Ishikawa (cell line): Measurements from ENCODE around the gene PLXNA3.

Experiments
- CEBPB ChIP-seq: IDR thresholded peaks from 2 replicates; pipeline ENCODE4 v1.6.1; 2012
- CREB1 ChIP-seq: IDR thresholded peaks from 2 replicates; pipeline ENCODE4 v1.6.1; 2012; ENCODE audit warnings: low read depth
- EGR1 ChIP-seq: IDR thresholded peaks from 2 replicates; pipeline ENCODE4 v1.6.1; 2012
- EP300 ChIP-seq: IDR thresholded peaks from 2 replicates; pipeline ENCODE4 v1.6.1; 2012; ENCODE audit warnings: borderline replicate concordance
- FOXM1 ChIP-seq: IDR thresholded peaks from 2 replicates; pipeline ENCODE4 v1.6.1; 2012; ENCODE audit warnings: low read depth, borderline replicate concordance
- MAX ChIP-seq: IDR thresholded peaks from 2 replicates; pipeline ENCODE4 v1.6.1; 2012
- NFIC ChIP-seq: IDR thresholded peaks from 2 replicates; pipeline ENCODE4 v1.6.1; 2012
- RAD21 ChIP-seq: IDR thresholded peaks from 2 replicates; pipeline ENCODE4 v1.6.1; 2012; ENCODE audit warnings: low read depth
- REST ChIP-seq: IDR thresholded peaks from 2 replicates; pipeline ENCODE4 v1.6.1; 2012; ENCODE audit warnings: low read depth, mild to moderate bottlenecking
- TAF1 ChIP-seq: IDR thresholded peaks from 2 replicates; pipeline ENCODE4 v1.6.1; 2012; ENCODE audit warnings: low read depth, mild to moderate bottlenecking
- TCF12 ChIP-seq: IDR thresholded peaks from 2 replicates; pipeline ENCODE4 v1.6.1; 2012; ENCODE audit warnings: low read depth
- TEAD4 ChIP-seq: IDR thresholded peaks from 2 replicates; pipeline ENCODE4 v1.6.1; 2012
- USF1 ChIP-seq: IDR thresholded peaks from 2 replicates; pipeline ENCODE4 v1.6.1; 2012
- YY1 ChIP-seq: IDR thresholded peaks from 2 replicates; pipeline ENCODE4 v1.6.1; 2012; ENCODE audit warnings: low read depth
- ZBTB7A ChIP-seq: IDR thresholded peaks from 2 replicates; pipeline ENCODE4 v1.6.1; 2012; ENCODE audit warnings: low read depth

PLXNA3 gene

GRCh38 chrX:154507673-154508383, 49.7 kb downstream of the PLXNA3 start:
- TF ChIP-seq MAX (no peak), FOXM1 (no peak), EGR1 (no peak), TCF12 (no peak), YY1 (no peak), NFIC (no peak), EP300 (no peak), CEBPB (no peak), USF1 (no peak), ZBTB7A (no peak), TEAD4 (no peak), REST (no peak)

GRCh38 chrX:154508384-154508745, 50.3 kb downstream of the PLXNA3 start:
- TF ChIP-seq YY1 (no peak), RAD21 (no peak), CEBPB (no peak), MAX (no peak), EP300 (no peak), CREB1 (no peak), NFIC (no peak), USF1 (no peak), TAF1 (no peak), REST (no peak), ZBTB7A (no peak), FOXM1 (no peak), EGR1 (no peak), TEAD4 (no peak), TCF12 (no peak)

- no peak for TF ChIP-seq NFIC
- TF ChIP-seq RAD21, result no peak
- no peak for TF ChIP-seq USF1
- TF ChIP-seq YY1, result no peak
These were observed 51.4 kb downstream of the PLXNA3 start for GRCh38 chrX:154509455-154509854.

- TF ChIP-seq USF1 (no peak), TEAD4 (no peak), TCF12 (no peak), YY1 (no peak), EP300 (no peak), CREB1 (no peak), RAD21 (no peak), MAX (no peak), NFIC (no peak), ZBTB7A (no peak), FOXM1 (no peak), REST (no peak), CEBPB (no peak), TAF1 (no peak), EGR1 (no peak)
These were observed 53.7 kb downstream of the PLXNA3 start for GRCh38 chrX:154511761-154512160.
